Naive B cell (primary cell): ENCODE measurements around the gene CPNE8. TPM values are rescaled to one million over a fixed set of nuclear protein-coding genes. Genes with fewer than 3 reads are reported as not detected.

Experiments used
- ATAC-seq, 2 donors: fragments of 150-1000 bp; cut with Tn5 transposase; 2 replicates each; pipeline ENCODE4 v1.10.0; 2021; ENCODE audit warnings: low read depth in 2 of 2, mild to moderate bottlenecking in 2 of 2, moderate library complexity in 2 of 2
- DNase-seq: peaks from one replicate; pipeline ENCODE4 v3.0.0; 2022
- H3K27ac Mint-ChIP-seq, 6 donors: one replicate each; pipeline ENCODE4 v1.8.0; 2020 to 2022; ENCODE audit warnings: mild to moderate bottlenecking in 6 of 6, mixed read lengths in 6 of 6, moderate library complexity in 5 of 6, inconsistent platforms in 2 of 6
- H3K27me3 Mint-ChIP-seq, 3 donors: one replicate each; pipeline ENCODE4 v1.8.0; 2021 to 2022; ENCODE audit warnings: mixed read lengths in 3 of 3, mild to moderate bottlenecking in 1 of 3
- H3K36me3 Mint-ChIP-seq, 2 donors: one replicate each; pipeline ENCODE4 v1.8.0; 2020 to 2022; ENCODE audit warnings: mixed read lengths in 2 of 2, inconsistent platforms in 1 of 2, mild to moderate bottlenecking in 1 of 2
- H3K4me1 Mint-ChIP-seq, 3 donors: one replicate each; pipeline ENCODE4 v1.8.0; 2020 to 2022; ENCODE audit warnings: mixed read lengths in 3 of 3, inconsistent platforms in 1 of 3, mild to moderate bottlenecking in 1 of 3, moderate library complexity in 1 of 3
- H3K4me3 Mint-ChIP-seq, 8 donors: one replicate each; pipeline ENCODE4 v1.8.0; 2020 to 2022; ENCODE audit warnings: mild to moderate bottlenecking in 8 of 8, mixed read lengths in 8 of 8, moderate library complexity in 8 of 8, inconsistent platforms in 2 of 8
- H3K9me3 Mint-ChIP-seq, 7 donors: one replicate each; pipeline ENCODE4 v1.8.0; 2020 to 2022; ENCODE audit warnings: mixed read lengths in 7 of 7, mild to moderate bottlenecking in 5 of 7, inconsistent platforms in 2 of 7, moderate library complexity in 1 of 7
- polyA plus RNA-seq, 6 donors: library from polyadenylated mRNA; unstranded; fragments of 300-500 nt; fragmentation: Illumina TruSeq; gene quantifications; one replicate each; pipeline ENCODE4 v1.2.3, GENCODE V29; 2021; ENCODE audit warnings: low read depth in 6 of 6

Gene CPNE8
- polyA plus RNA-seq, 6 donors from 2014 or later = 0.40 to 1.3 (median 0.83) TPM

DNA sequence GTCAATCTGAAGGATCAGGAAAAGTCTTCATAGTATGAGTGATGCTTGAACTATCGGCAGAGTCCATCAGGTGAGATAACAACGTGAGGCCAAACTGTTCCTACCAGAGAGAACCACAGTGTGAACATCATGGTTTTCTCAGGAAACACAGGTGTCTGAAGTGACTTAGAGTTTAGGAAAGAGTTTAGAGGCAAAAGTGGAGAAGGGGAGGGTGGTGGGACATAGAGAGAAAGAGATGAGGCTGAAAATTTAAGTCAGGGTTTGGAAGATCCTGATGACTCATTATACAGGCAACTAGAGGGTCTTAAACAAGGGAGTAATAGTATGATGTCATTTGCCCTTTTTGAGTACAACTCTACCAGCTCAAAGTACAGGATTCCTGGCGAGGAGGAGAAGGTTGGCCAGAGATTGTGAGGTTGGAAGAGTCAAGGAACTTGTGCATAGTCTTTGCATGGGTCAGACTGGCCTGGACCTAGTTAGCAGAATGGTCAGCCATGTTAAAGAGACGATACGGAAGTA, 16.0 kb downstream of the CPNE8 start:
- no peak overlapping the region for H3K4me3 Mint-ChIP-seq
- ATAC-seq (no peak), DNase-seq (no peak)
- no peaks in the 10 kb centered on the region for H3K4me1 Mint-ChIP-seq
- peaks cover 0 to 6% (median 0%) of the 10 kb centered on the region in 7 donors for H3K9me3 Mint-ChIP-seq
- no peak overlapping the region for H3K27ac Mint-ChIP-seq
- no peaks in the 10 kb centered on the region for H3K27me3 Mint-ChIP-seq
- no peaks in the 10 kb centered on the region for H3K36me3 Mint-ChIP-seq

GRCh38 chr12:38887770-38888169, 17.6 kb downstream of the CPNE8 start:
- H3K9me3 Mint-ChIP-seq = peaks cover 0 to 6% (median 0%) of the 10 kb centered on the region in 7 donors
- no peak for DNase-seq
- H3K27ac Mint-ChIP-seq = no peak overlapping the region

DNA sequence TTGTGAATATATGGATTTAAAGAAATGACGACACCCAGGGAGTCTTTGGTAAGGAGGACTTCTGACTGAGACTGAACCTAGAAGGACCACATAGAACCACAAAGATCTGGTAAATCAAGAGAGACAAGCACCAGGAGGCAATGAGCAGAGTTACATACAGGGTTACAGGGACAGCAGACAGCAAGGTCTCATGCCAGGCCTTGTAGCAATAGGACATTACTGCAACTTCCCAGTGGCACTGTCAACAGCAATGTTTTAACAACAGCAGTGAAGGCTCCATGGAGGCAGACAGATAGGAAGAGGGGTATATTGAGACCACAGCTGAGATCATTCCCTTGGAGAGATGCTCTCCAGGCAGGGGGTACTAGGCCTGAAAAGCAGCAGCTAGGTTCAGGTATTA, 18.5 kb downstream of the CPNE8 start:
- Mint-ChIP-seq H3K4me3 (no peak overlapping the region), H3K27me3 (no peaks in the 10 kb centered on the region), H3K4me1 (no peaks in the 10 kb centered on the region), H3K36me3 (no peaks in the 10 kb centered on the region), H3K9me3 (peaks cover 0 to 6% (median 0%) of the 10 kb centered on the region in 7 donors), H3K27ac (no peak overlapping the region)
- no peak for ATAC-seq
- no peak for DNase-seq

More at GRCh38 chr12:38887770-38888169, 17.6 kb downstream of the CPNE8 start:
- Mint-ChIP-seq H3K36me3 (no peaks in the 10 kb centered on the region), H3K27me3 (no peaks in the 10 kb centered on the region), H3K4me3 (no peak overlapping the region), H3K4me1 (no peaks in the 10 kb centered on the region)
- ATAC-seq = no peak

DNA sequence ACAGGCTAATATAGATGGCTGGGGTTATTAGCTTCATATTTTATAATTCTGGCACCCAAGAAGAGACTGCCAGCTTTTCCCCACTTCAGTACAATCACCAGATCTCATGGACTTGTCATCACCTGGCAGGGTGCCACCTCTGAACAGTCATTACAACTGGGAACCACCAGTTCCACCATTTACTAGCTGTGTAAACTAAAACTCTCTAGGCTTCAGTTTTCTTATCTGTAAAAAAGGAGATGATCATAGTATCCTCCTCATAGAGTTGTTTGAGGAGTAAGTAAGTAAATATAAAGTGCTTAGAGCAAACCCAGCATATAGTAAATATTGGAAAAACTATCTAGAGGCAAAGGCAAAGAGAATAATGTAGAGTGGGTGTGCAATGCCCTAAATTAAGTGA, 19.3 kb downstream of the CPNE8 start:
- H3K4me3 Mint-ChIP-seq = no peak overlapping the region
- ATAC-seq (no peak), DNase-seq (no peak)
- no peaks in the 10 kb centered on the region for H3K36me3 Mint-ChIP-seq
- H3K4me1 Mint-ChIP-seq = no peaks in the 10 kb centered on the region
- H3K27ac Mint-ChIP-seq = no peak overlapping the region
- H3K9me3 Mint-ChIP-seq = peaks cover 0 to 6% (median 0%) of the 10 kb centered on the region in 7 donors
- H3K27me3 Mint-ChIP-seq = no peaks in the 10 kb centered on the region

DNA sequence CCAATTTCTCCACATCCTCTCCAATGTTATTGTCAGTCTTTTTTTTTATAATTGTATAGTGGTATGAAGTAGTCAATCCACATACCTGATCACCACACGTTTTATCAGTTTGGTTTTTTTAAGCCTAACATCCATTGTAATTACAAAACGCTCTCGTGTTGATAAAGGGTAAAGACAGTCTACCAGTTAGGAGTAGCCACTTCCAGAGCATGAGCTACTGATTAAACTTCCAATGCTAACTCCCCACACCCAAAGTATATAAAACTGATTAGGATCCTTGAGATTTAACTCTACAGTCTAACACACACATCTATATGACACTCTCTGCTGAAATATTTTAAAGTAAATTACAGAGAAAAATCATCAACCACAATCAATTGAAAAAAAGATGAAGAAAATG, 20.7 kb downstream of the CPNE8 start:
- ATAC-seq = no peak
- no peaks in the 10 kb centered on the region for H3K36me3 Mint-ChIP-seq
- peaks cover 0 to 6% (median 0%) of the 10 kb centered on the region in 7 donors for H3K9me3 Mint-ChIP-seq
- DNase-seq = no peak
- no peak overlapping the region for H3K4me3 Mint-ChIP-seq
- H3K27ac Mint-ChIP-seq = peak overlapping the region in 1 of 6 donors; percentile 36
- no peaks in the 10 kb centered on the region for H3K4me1 Mint-ChIP-seq
- no peaks in the 10 kb centered on the region for H3K27me3 Mint-ChIP-seq

GRCh38 chr12:38883629-38884134, 21.7 kb downstream of the CPNE8 start:
- DNase-seq (no peak), ATAC-seq (no peak)
- H3K4me3 Mint-ChIP-seq = no peak overlapping the region
- H3K36me3 Mint-ChIP-seq = no peaks in the 10 kb centered on the region
- H3K27me3 Mint-ChIP-seq = no peaks in the 10 kb centered on the region
- H3K27ac Mint-ChIP-seq = no peak overlapping the region
- H3K4me1 Mint-ChIP-seq = no peaks in the 10 kb centered on the region
- H3K9me3 Mint-ChIP-seq = no peaks in the 10 kb centered on the region

DNA sequence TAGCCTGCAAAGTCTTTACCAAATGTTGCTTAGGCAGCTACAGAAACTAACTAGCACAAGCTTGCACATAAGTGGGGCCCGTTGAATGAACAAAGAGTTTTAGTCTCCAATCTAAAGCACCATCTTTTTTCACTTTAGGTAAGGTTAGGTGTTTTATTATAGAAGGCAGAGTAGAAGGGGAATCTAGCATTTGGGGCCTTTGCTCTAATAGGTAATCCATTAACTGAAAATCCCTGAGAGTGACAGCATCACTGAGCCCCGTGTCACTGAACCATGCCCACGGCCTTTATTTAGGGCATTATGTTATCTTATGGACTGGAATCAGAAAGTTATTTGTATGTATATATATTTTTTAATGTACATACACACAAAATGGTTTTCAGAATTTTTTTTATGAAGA, 25.1 kb downstream of the CPNE8 start:
- DNase-seq (no peak), ATAC-seq (no peak)
- no peaks in the 10 kb centered on the region for H3K4me1 Mint-ChIP-seq

GRCh38 chr12:38878986-38879385, 26.4 kb downstream of the CPNE8 start:
- Mint-ChIP-seq H3K9me3 (no peaks in the 10 kb centered on the region), H3K36me3 (no peaks in the 10 kb centered on the region), H3K4me3 (no peak overlapping the region), H3K27me3 (no peaks in the 10 kb centered on the region), H3K4me1 (no peaks in the 10 kb centered on the region), H3K27ac (no peak overlapping the region)
- DNase-seq (no peak), ATAC-seq (no peak)

More for the DNA sequence above, 25.1 kb downstream of the CPNE8 start:
- Mint-ChIP-seq H3K36me3 (no peaks in the 10 kb centered on the region), H3K9me3 (no peaks in the 10 kb centered on the region), H3K27ac (no peak overlapping the region), H3K27me3 (no peaks in the 10 kb centered on the region), H3K4me3 (no peak overlapping the region)

GRCh38 chr12:38878333-38878705, 27.1 kb downstream of the CPNE8 start:
- Mint-ChIP-seq H3K9me3 (no peaks in the 10 kb centered on the region), H3K27ac (no peak overlapping the region), H3K4me3 (no peak overlapping the region), H3K36me3 (no peaks in the 10 kb centered on the region), H3K27me3 (no peaks in the 10 kb centered on the region), H3K4me1 (no peaks in the 10 kb centered on the region)
- ATAC-seq (no peak), DNase-seq (no peak)

DNA sequence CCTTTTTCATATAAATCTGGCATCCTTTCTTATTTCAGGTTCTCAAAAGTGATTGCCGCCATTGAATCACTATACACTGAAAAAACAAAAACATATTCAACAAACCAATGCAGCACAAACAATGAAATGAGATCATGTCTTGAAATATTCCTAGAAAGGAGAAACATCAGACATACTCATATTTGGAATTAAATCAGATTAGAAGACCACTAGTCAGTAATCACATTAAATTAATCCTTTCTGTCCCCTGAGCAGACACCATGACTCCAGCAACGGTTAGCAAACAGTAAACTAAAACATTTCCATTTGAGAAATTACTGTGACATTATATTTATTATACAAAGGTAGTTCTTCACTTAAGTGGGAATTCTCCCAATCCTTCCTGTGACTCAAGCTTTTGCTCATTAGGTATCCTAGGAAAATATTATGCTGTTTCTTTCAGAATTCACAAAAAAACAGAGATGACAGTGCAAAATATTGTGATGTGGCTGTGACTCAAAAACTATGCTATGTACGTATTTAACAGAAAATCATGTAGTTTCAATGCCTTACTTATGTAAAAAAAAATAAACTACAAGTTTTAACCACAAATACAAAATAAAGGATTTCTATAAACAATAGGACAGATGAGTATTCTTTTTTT, 29.7 kb downstream of the CPNE8 start:
- no peak overlapping the region for H3K4me3 Mint-ChIP-seq
- H3K27ac Mint-ChIP-seq = no peak overlapping the region
- no peaks in the 10 kb centered on the region for H3K4me1 Mint-ChIP-seq
- DNase-seq (no peak), ATAC-seq (no peak)
- no peaks in the 10 kb centered on the region for H3K9me3 Mint-ChIP-seq
- no peaks in the 10 kb centered on the region for H3K27me3 Mint-ChIP-seq
- peaks cover 0 to 8% of the 10 kb centered on the region in 2 donors for H3K36me3 Mint-ChIP-seq

GRCh38 chr12:38872561-38872960, 32.8 kb downstream of the CPNE8 start:
- no peak overlapping the region for H3K27ac Mint-ChIP-seq
- peaks cover 0 to 8% of the 10 kb centered on the region in 2 donors for H3K36me3 Mint-ChIP-seq
- ATAC-seq = no peak

GRCh38 chr12:38872156-38872555, 33.2 kb downstream of the CPNE8 start:
- DNase-seq (no peak), ATAC-seq (no peak)
- Mint-ChIP-seq H3K36me3 (peaks cover 0 to 8% of the 10 kb centered on the region in 2 donors), H3K4me3 (no peak overlapping the region), H3K27me3 (no peaks in the 10 kb centered on the region), H3K9me3 (no peaks in the 10 kb centered on the region), H3K4me1 (no peaks in the 10 kb centered on the region), H3K27ac (no peak overlapping the region)

More at GRCh38 chr12:38872561-38872960, 32.8 kb downstream of the CPNE8 start:
- no peaks in the 10 kb centered on the region for H3K27me3 Mint-ChIP-seq
- no peak overlapping the region for H3K4me3 Mint-ChIP-seq
- no peaks in the 10 kb centered on the region for H3K9me3 Mint-ChIP-seq
- DNase-seq = no peak
- H3K4me1 Mint-ChIP-seq = no peaks in the 10 kb centered on the region

DNA sequence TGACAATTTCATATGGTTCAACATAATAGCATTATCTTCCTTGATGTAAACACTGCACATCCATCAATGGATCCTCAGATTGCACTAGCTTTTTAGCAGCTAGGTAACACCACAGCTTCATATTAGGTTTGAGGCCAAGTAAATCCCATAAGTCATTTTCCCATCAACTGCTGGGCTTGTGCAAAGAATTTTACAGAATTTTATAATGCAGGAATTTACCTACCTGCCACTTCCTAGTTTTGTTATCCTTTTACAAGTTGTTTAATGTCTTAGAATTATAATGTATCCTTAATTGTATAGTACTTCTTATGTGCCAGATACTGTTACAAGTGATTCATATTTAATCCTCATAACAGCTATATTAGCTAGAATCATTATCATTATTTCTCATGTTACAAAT, 36.4 kb downstream of the CPNE8 start:
- Mint-ChIP-seq H3K9me3 (no peaks in the 10 kb centered on the region), H3K27ac (no peak overlapping the region), H3K4me1 (no peaks in the 10 kb centered on the region), H3K4me3 (no peak overlapping the region), H3K27me3 (no peaks in the 10 kb centered on the region), H3K36me3 (peaks cover 0 to 8% of the 10 kb centered on the region in 2 donors)
- DNase-seq = no peak
- no peak for ATAC-seq

DNA sequence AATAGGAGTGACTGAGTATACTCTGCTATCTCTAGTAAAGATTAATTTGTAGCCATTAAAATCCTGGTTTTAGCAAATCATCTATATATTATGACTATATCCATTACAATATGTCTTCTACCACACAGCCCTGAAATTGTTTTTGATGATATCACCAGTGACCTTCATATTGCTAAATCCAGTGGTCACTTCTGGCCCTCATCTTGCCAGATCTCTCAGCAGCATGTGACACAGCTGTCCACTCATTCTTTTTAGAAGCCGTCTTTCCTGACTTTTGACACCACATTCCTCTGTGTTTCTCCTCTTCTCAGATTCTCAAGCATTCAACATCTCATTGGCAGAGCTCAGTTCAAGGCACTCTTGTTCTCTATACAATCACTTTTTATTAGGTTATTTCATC, 54.9 kb downstream of the CPNE8 start:
- Mint-ChIP-seq H3K9me3 (peaks cover 4 to 15% (median 9%) of the 10 kb centered on the region in 7 donors), H3K36me3 (no peaks in the 10 kb centered on the region), H3K4me3 (no peak overlapping the region), H3K27ac (no peak overlapping the region), H3K4me1 (no peaks in the 10 kb centered on the region), H3K27me3 (no peaks in the 10 kb centered on the region)
- no peak for ATAC-seq
- DNase-seq = no peak
